Naive B cell (primary cell): ENCODE results near the gene DNAH1. TPM values are rescaled to one million over a fixed set of nuclear protein-coding genes. Genes with fewer than 3 reads are reported as not detected.
"Not testable (repeated sequence)": the region's sequence is repeated elsewhere in the genome, so short reads cannot be mapped to it uniquely, and the experiment has no call there.

Experiments used
- ATAC-seq, 2 donors: fragments of 150-1000 bp; cut with Tn5 transposase; 2 replicates each; pipeline ENCODE4 v1.10.0; 2021; ENCODE audit warnings: low read depth in 2 of 2, mild to moderate bottlenecking in 2 of 2, moderate library complexity in 2 of 2
- DNase-seq: peaks from one replicate; pipeline ENCODE4 v3.0.0; 2022
- H3K27ac Mint-ChIP-seq, 6 donors: one replicate each; pipeline ENCODE4 v1.8.0; 2020 to 2022; ENCODE audit warnings: mild to moderate bottlenecking in 6 of 6, mixed read lengths in 6 of 6, moderate library complexity in 5 of 6, inconsistent platforms in 2 of 6
- H3K27me3 Mint-ChIP-seq, 3 donors: one replicate each; pipeline ENCODE4 v1.8.0; 2021 to 2022; ENCODE audit warnings: mixed read lengths in 3 of 3, mild to moderate bottlenecking in 1 of 3
- H3K36me3 Mint-ChIP-seq, 2 donors: one replicate each; pipeline ENCODE4 v1.8.0; 2020 to 2022; ENCODE audit warnings: mixed read lengths in 2 of 2, inconsistent platforms in 1 of 2, mild to moderate bottlenecking in 1 of 2
- H3K4me1 Mint-ChIP-seq, 3 donors: one replicate each; pipeline ENCODE4 v1.8.0; 2020 to 2022; ENCODE audit warnings: mixed read lengths in 3 of 3, inconsistent platforms in 1 of 3, mild to moderate bottlenecking in 1 of 3, moderate library complexity in 1 of 3
- H3K4me3 Mint-ChIP-seq, 8 donors: one replicate each; pipeline ENCODE4 v1.8.0; 2020 to 2022; ENCODE audit warnings: mild to moderate bottlenecking in 8 of 8, mixed read lengths in 8 of 8, moderate library complexity in 8 of 8, inconsistent platforms in 2 of 8
- H3K9me3 Mint-ChIP-seq, 7 donors: one replicate each; pipeline ENCODE4 v1.8.0; 2020 to 2022; ENCODE audit warnings: mixed read lengths in 7 of 7, mild to moderate bottlenecking in 5 of 7, inconsistent platforms in 2 of 7, moderate library complexity in 1 of 7
- polyA plus RNA-seq, 6 donors: library from polyadenylated mRNA; unstranded; fragments of 300-500 nt; fragmentation: Illumina TruSeq; gene quantifications; one replicate each; pipeline ENCODE4 v1.2.3, GENCODE V29; 2021; ENCODE audit warnings: low read depth in 6 of 6

DNAH1 gene
- polyA plus RNA-seq, 6 donors from 2014 or later: 0.45 to 1.6 (median 0.65) TPM; not detected in 1

- H3K27ac Mint-ChIP-seq: peak overlapping the region in 3 of 6 donors; percentile 36 to 82 (median 37)
- no peak for ATAC-seq
Observed at GRCh38 chr3:52281981-52282801, 33.9 kb upstream of the DNAH1 start.

GRCh38 chr3:52283306-52283705 lies 32.8 kb upstream of the DNAH1 start:
- Mint-ChIP-seq H3K36me3 (no peaks in the 10 kb centered on the region), H3K9me3 (no peaks in the 10 kb centered on the region), H3K4me3 (peak overlapping the region in 1 of 8 donors; percentile 33), H3K4me1 (peaks cover 9 to 27% (median 17%) of the 10 kb centered on the region in 3 donors), H3K27me3 (no peaks in the 10 kb centered on the region), H3K27ac (no peak overlapping the region)
- ATAC-seq (no peak), DNase-seq (no peak)

More at GRCh38 chr3:52281981-52282801, 33.9 kb upstream of the DNAH1 start:
- no peaks in the 10 kb centered on the region for H3K9me3 Mint-ChIP-seq
- H3K27me3 Mint-ChIP-seq: no peaks in the 10 kb centered on the region
- H3K4me3 Mint-ChIP-seq: peak overlapping the region in 2 of 8 donors; percentile 47 to 69
- no peak for DNase-seq
- peaks cover 0 to 7% of the 10 kb centered on the region in 2 donors for H3K36me3 Mint-ChIP-seq
- H3K4me1 Mint-ChIP-seq: peaks cover 14 to 25% (median 18%) of the 10 kb centered on the region in 3 donors

GRCh38 chr3:52284051-52284450 lies 32.1 kb upstream of the DNAH1 start:
- Mint-ChIP-seq H3K4me1 (peaks cover 10 to 30% (median 18%) of the 10 kb centered on the region in 3 donors), H3K4me3 (peak overlapping the region in 1 of 8 donors; percentile 2), H3K27ac (peak overlapping the region in 1 of 6 donors; percentile 64)
- H3K9me3 Mint-ChIP-seq, ATAC-seq, H3K36me3 Mint-ChIP-seq, H3K27me3 Mint-ChIP-seq, DNase-seq: not testable (repeated sequence)

- no peaks in the 10 kb centered on the region for H3K27me3 Mint-ChIP-seq
- H3K9me3 Mint-ChIP-seq: no peaks in the 10 kb centered on the region
- DNase-seq: no peak
- H3K27ac Mint-ChIP-seq: peak overlapping the region; percentile 99 to 100 (median 100)
- H3K4me3 Mint-ChIP-seq: peak overlapping the region; percentile 93 to 100 (median 99)
- no peak for ATAC-seq
- H3K4me1 Mint-ChIP-seq: peaks cover 20 to 33% (median 32%) of the 10 kb centered on the region in 3 donors
- H3K36me3 Mint-ChIP-seq: peaks cover 0 to 4% of the 10 kb centered on the region in 2 donors
Observed at GRCh38 chr3:52286777-52287110, 29.4 kb upstream of the DNAH1 start.

GRCh38 chr3:52288674-52289073 lies 27.4 kb upstream of the DNAH1 start:
- H3K27me3 Mint-ChIP-seq: no peaks in the 10 kb centered on the region
- peak overlapping the region; percentile 93 to 100 (median 99) for H3K4me3 Mint-ChIP-seq
- DNase-seq: no peak
- peak overlapping the region; percentile 99 to 100 (median 100) for H3K27ac Mint-ChIP-seq
- no peak for ATAC-seq
- H3K4me1 Mint-ChIP-seq: peaks cover 23 to 35% (median 30%) of the 10 kb centered on the region in 3 donors
- peaks cover 0 to 4% of the 10 kb centered on the region in 2 donors for H3K36me3 Mint-ChIP-seq
- no peaks in the 10 kb centered on the region for H3K9me3 Mint-ChIP-seq

GRCh38 chr3:52289338-52289746 lies 26.8 kb upstream of the DNAH1 start:
- DNase-seq (no peak), ATAC-seq (no peak)
- H3K4me3 Mint-ChIP-seq: peak overlapping the region in 7 of 8 donors; percentile 16 to 100 (median 99)
- H3K27ac Mint-ChIP-seq: no peak overlapping the region
- peaks cover 23 to 35% (median 30%) of the 10 kb centered on the region in 3 donors for H3K4me1 Mint-ChIP-seq
- no peaks in the 10 kb centered on the region for H3K27me3 Mint-ChIP-seq
- peaks cover 0 to 4% of the 10 kb centered on the region in 2 donors for H3K36me3 Mint-ChIP-seq
- H3K9me3 Mint-ChIP-seq: no peaks in the 10 kb centered on the region

GRCh38 chr3:52289747-52290595 lies 26.1 kb upstream of the DNAH1 start:
- no peak for DNase-seq
- Mint-ChIP-seq H3K9me3 (no peaks in the 10 kb centered on the region), H3K27me3 (no peaks in the 10 kb centered on the region), H3K36me3 (peaks cover 0 to 4% of the 10 kb centered on the region in 2 donors), H3K4me3 (peak overlapping the region in 3 of 8 donors; percentile 44 to 100 (median 98)), H3K27ac (peak overlapping the region in 1 of 6 donors; percentile 92), H3K4me1 (peaks cover 23 to 35% (median 30%) of the 10 kb centered on the region in 3 donors)
- ATAC-seq: no peak

- Mint-ChIP-seq H3K36me3 (peaks cover 0 to 4% of the 10 kb centered on the region in 2 donors), H3K4me1 (peaks cover 26 to 35% (median 30%) of the 10 kb centered on the region in 3 donors), H3K9me3 (no peaks in the 10 kb centered on the region), H3K4me3 (peak overlapping the region in 3 of 8 donors; percentile 51 to 84 (median 53)), H3K27me3 (no peaks in the 10 kb centered on the region), H3K27ac (peak overlapping the region in 2 of 6 donors; percentile 85 to 86)
- no peak for ATAC-seq
- no peak for DNase-seq
Observed at GRCh38 chr3:52290596-52291507, 25.3 kb upstream of the DNAH1 start.

- Mint-ChIP-seq H3K4me3 (peak overlapping the region in 3 of 8 donors; percentile 51 to 84 (median 53)), H3K4me1 (peaks cover 30 to 38% (median 34%) of the 10 kb centered on the region in 3 donors), H3K27ac (peak overlapping the region in 3 of 6 donors; percentile 47 to 86 (median 85)), H3K36me3 (peaks cover 0 to 4% of the 10 kb centered on the region in 2 donors), H3K9me3 (no peaks in the 10 kb centered on the region), H3K27me3 (no peaks in the 10 kb centered on the region)
- DNase-seq: peak; percentile 52
- no peak for ATAC-seq
Observed at GRCh38 chr3:52291508-52292181, 24.5 kb upstream of the DNAH1 start.

- DNase-seq (no peak), ATAC-seq (no peak)
- H3K9me3 Mint-ChIP-seq: no peaks in the 10 kb centered on the region
- no peak overlapping the region for H3K4me3 Mint-ChIP-seq
- H3K27ac Mint-ChIP-seq: no peak overlapping the region
- no peaks in the 10 kb centered on the region for H3K27me3 Mint-ChIP-seq
- peaks cover 28 to 37% (median 32%) of the 10 kb centered on the region in 3 donors for H3K4me1 Mint-ChIP-seq
- peaks cover 0 to 4% of the 10 kb centered on the region in 2 donors for H3K36me3 Mint-ChIP-seq
Observed at GRCh38 chr3:52292247-52293065, 23.7 kb upstream of the DNAH1 start.

GRCh38 chr3:52293491-52294319 lies 22.4 kb upstream of the DNAH1 start:
- no peaks in the 10 kb centered on the region for H3K9me3 Mint-ChIP-seq
- H3K36me3 Mint-ChIP-seq: peaks cover 0 to 4% of the 10 kb centered on the region in 2 donors
- ATAC-seq: no peak
- no peak for DNase-seq
- peaks cover 24 to 38% (median 30%) of the 10 kb centered on the region in 3 donors for H3K4me1 Mint-ChIP-seq
- no peaks in the 10 kb centered on the region for H3K27me3 Mint-ChIP-seq
- no peak overlapping the region for H3K27ac Mint-ChIP-seq
- H3K4me3 Mint-ChIP-seq: no peak overlapping the region
